Heart right ventricle (tissue), 16 donors: ENCODE data around the gene WDR45B. TPM values are rescaled to one million over a fixed set of nuclear protein-coding genes. Genes with fewer than 3 reads are reported as not detected.

Source experiments
- ATAC-seq, 8 donors: fragments of 200-7000 bp; cut with Tn5 transposase; one replicate each; pipeline ENCODE4 v1.9.1; 2020; ENCODE audit warnings: mild to moderate bottlenecking in 8 of 8, moderate library complexity in 8 of 8, moderate number of reproducible peaks in 1 of 8
- DNase-seq, 2 donors: peaks; one replicate each; pipeline ENCODE4 v3.0.0-alpha.2; 2020
- H3K27ac ChIP-seq, 10 donors: fragments of 200-600 bp; sonication (generic) in 2 of 10; one replicate each; pipeline versions ENCODE4 v1.5.0 to v1.8.0; 2020 to 2022; ENCODE audit warnings: mild to moderate bottlenecking in 3 of 10
- H3K27me3 ChIP-seq, 7 donors: fragments of 200-600 bp; one replicate each; pipeline ENCODE4 v1.8.0; 2021 to 2022; ENCODE audit warnings: mild to moderate bottlenecking in 2 of 7
- H3K36me3 ChIP-seq, 9 donors: fragments of 200-600 bp; sonication (generic) in 1 of 9; one replicate each; pipeline versions ENCODE4 v1.5.0 to v1.8.0; 2020 to 2022; ENCODE audit warnings: mild to moderate bottlenecking in 2 of 9
- H3K4me1 ChIP-seq, 9 donors: fragments of 200-600 bp; sonication (generic) in 1 of 9; one replicate each; pipeline versions ENCODE4 v1.5.0 to v1.8.0; 2020 to 2022; ENCODE audit warnings: mild to moderate bottlenecking in 4 of 9
- H3K4me3 ChIP-seq, 10 donors: fragments of 200-600 bp; sonication (generic) in 2 of 10; one replicate each; pipeline versions ENCODE4 v1.5.0 to v1.8.0; 2020 to 2022; ENCODE audit warnings: mild to moderate bottlenecking in 7 of 10, moderate library complexity in 2 of 10
- H3K9me3 ChIP-seq, 11 donors: fragments of 200-600 bp in 10 of 11; sonication (generic) in 2 of 11; one replicate each; pipeline versions ENCODE4 v1.5.0 to v1.8.0; 2013 to 2022; ENCODE audit warnings: mild to moderate bottlenecking in 2 of 11, control low read depth in 1 of 11, moderate library complexity in 1 of 11
- WGBS, 2 donors: extraction: QIAGEN DNeasy Blood & Tissue Kit; methylation state at CpG; one replicate each; pipeline ENCODE4 v1.1.7; 2013; ENCODE audit warnings: inconsistent platforms in 1 of 2; 5-methylcytosine and 5-hydroxymethylcytosine counted together
- intact Hi-C, 10 donors: fragments of 100-400 bp; cut with DNase I; formaldehyde crosslinking; loops; one replicate each; pipeline versions ENCODE4 v1.11.1 to v1.14.2; 2022
- polyA plus RNA-seq, 2 donors: library from polyadenylated mRNA; stranded (reverse); fragments of 200-250 nt; gene quantifications; one replicate each; pipeline ENCODE4 v1.2.3, GENCODE V29; 2013
- total RNA-seq, 10 donors: library from RNA; stranded (reverse); fragmentation: NEBNext Ultra II Directional in 3 of 10; extraction: Animal tissue kit (Norgen Biotek cat#: 25700) in 3 of 10; gene quantifications; one replicate each; pipeline versions ENCODE4 v1.2.1 to v1.2.4, GENCODE V29; 2021 to 2023
- TF ChIP-seq, protein P1 (sequence below), 9 donors: fragments of 200-600 bp; sonication (generic) in 2 of 9; IDR thresholded peaks; one replicate each; pipeline versions ENCODE4 v1.5.0 to v1.8.0; 2021 to 2022; ENCODE audit warnings: antibody characterized with exemption in 9 of 9, mild to moderate bottlenecking in 5 of 9, moderate library complexity in 1 of 9
- donor health status: Arrhythmogenic right ventricular cardiomyopathy.
- donor health status: ischemic (EF 13 %, LVEDD 7.1; RV severe dilation, severe dysfunction).
- donor health status: healthy with polysubstance abuse.
- donor health status: DM: no; HTN: yes; CAD: no.
- donor health status: DM: no; HTN: no; CAD: no.
- donor health status: ischemic (EF 25% LVEDD 6.9; RV normal size, moderate dysfunction).
- donor health status: ischemic (EF 25% LVEDD 5.7; RV mildly dilated, moderate dysfunction).
- donor health status: healthy.
- donor health status: DM: yes; HTN: yes; CAD: no.
- donor health status: Ischemic cardiomyopathy.
- donor health status: ischemic (EF 35%, LVEDD 5.7; RV mildly dilated, moderate dysfunction).
- donor health status: nonischemic (EF 11% LVEDD 7.7; RV severe dilation, severe dysfunction).
- donor health status: DM: yes; HTN: yes; CAD: no.
- donor health status: PGD.
- donor health status: ischemic (EF 29% LVEDD 5.4; RV normal size, mild dysfunction).
- donor health status: nonischemic (EF 23%, LVEDD 6.1; RV moderate dilation, normal function).

WDR45B gene
- total and polyA plus RNA-seq, 12 donors: 23.3 to 45.5 (median 39.7) TPM

GRCh38 chr17:82604532-82604931 is 43.7 kb downstream of the WDR45B start:
- no peak for ATAC-seq
- TF ChIP-seq, protein P1, sequence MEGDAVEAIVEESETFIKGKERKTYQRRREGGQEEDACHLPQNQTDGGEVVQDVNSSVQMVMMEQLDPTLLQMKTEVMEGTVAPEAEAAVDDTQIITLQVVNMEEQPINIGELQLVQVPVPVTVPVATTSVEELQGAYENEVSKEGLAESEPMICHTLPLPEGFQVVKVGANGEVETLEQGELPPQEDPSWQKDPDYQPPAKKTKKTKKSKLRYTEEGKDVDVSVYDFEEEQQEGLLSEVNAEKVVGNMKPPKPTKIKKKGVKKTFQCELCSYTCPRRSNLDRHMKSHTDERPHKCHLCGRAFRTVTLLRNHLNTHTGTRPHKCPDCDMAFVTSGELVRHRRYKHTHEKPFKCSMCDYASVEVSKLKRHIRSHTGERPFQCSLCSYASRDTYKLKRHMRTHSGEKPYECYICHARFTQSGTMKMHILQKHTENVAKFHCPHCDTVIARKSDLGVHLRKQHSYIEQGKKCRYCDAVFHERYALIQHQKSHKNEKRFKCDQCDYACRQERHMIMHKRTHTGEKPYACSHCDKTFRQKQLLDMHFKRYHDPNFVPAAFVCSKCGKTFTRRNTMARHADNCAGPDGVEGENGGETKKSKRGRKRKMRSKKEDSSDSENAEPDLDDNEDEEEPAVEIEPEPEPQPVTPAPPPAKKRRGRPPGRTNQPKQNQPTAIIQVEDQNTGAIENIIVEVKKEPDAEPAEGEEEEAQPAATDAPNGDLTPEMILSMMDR (IDR thresholded peaks at IDR 0.05): no peak
- intact Hi-C loops: loop anchor here in 1 of 10 donors (5.0 kb wide), 1 partner anchor 43 kb away; the partner anchor contains the start of gene WDR45B
- Histone ChIP-seq H3K27ac (peak overlapping the region in 4 of 10 donors; percentile 28 to 63 (median 56)), H3K9me3 (no peaks in the 10 kb centered on the region), H3K36me3 (peaks cover 0 to 82% (median 22%) of the 10 kb centered on the region in 9 donors), H3K4me3 (peak overlapping the region in 1 of 10 donors; percentile 29), H3K27me3 (no peaks in the 10 kb centered on the region), H3K4me1 (peaks cover 4 to 47% (median 29%) of the 10 kb centered on the region in 9 donors)
- WGBS, 2 donors: 96 to 98% methylated on average over 7 of the region's 7 CpGs
- DNase-seq: no peak

- Histone ChIP-seq H3K36me3 (peaks cover 0 to 83% (median 20%) of the 10 kb centered on the region in 9 donors), H3K27ac (peak overlapping the region in 5 of 10 donors; percentile 28 to 63 (median 56))
- 42 to 51% methylated on average over 18 of the region's 18 CpGs for WGBS, 2 donors
Measured at GRCh38 chr17:82603981-82604448, 44.2 kb downstream of the WDR45B start.

DNA sequence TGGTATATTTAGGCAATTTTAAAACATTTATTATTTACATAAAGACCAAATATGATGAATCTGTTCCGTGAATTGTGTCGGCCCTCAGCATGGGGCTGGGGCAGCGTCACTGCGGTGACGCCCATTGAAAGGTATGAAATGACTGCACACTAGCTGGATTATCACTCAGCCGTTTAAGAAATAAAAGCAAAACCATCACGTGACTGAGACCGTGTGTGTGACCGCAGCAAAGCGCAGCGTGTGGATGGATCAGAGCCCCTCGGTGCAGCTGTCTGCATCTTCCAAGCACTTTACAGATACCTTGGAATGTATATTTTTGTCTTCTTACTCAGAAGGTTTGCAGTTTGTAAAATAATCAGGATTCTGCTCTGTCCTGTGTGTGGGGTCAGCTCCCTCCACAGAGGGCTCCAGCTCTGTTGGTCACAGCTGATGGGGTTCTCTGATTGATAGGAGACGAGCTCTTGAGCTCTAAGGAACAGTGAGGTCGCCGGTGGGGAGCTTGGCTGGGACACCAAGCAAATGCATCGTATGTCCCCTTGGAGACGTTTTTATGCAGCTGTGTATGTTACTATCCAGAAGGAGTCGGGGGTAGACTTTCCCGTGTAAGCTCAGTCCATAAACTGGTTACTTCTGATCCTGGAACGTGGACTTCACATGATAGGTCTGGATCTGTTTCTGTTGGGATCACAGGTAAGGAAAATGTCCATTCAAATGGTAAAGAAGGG is 45.1 kb downstream of the WDR45B start:
- 86% methylated on average over 20 of the region's 20 CpGs for WGBS, 2 donors
- Histone ChIP-seq H3K27ac (peak overlapping the region in 5 of 10 donors; percentile 3 to 72 (median 56)), H3K36me3 (peaks cover 0 to 90% (median 20%) of the 10 kb centered on the region in 9 donors), H3K4me3 (peak overlapping the region in 1 of 10 donors; percentile 29), H3K4me1 (peaks cover 4 to 53% (median 39%) of the 10 kb centered on the region in 9 donors), H3K27me3 (no peaks in the 10 kb centered on the region), H3K9me3 (no peaks in the 10 kb centered on the region)
- no peak for DNase-seq
- intact Hi-C loops: loop anchor here in 1 of 10 donors (5.0 kb wide), 1 partner anchor 44 kb away; the partner anchor contains the start of gene WDR45B
- TF ChIP-seq, protein P1 (IDR thresholded peaks at IDR 0.05): no peak
- ATAC-seq: no peak

More at GRCh38 chr17:82603981-82604448, 44.2 kb downstream of the WDR45B start:
- ATAC-seq (peak; percentile 27 to 78 (median 63)), DNase-seq (peak in 1 of 2 donors; percentile 76)
- peaks cover 4 to 52% (median 31%) of the 10 kb centered on the region in 9 donors for H3K4me1 ChIP-seq
- TF ChIP-seq, protein P1 (IDR thresholded peaks at IDR 0.05): no peak
- no peaks in the 10 kb centered on the region for H3K27me3 ChIP-seq
- no peaks in the 10 kb centered on the region for H3K9me3 ChIP-seq
- intact Hi-C loops: loop anchor here in 1 of 10 donors (5.0 kb wide), 1 partner anchor 43 kb away; the partner anchor contains the start of gene WDR45B
- H3K4me3 ChIP-seq: peak overlapping the region in 3 of 10 donors; percentile 9 to 29 (median 23)

DNA sequence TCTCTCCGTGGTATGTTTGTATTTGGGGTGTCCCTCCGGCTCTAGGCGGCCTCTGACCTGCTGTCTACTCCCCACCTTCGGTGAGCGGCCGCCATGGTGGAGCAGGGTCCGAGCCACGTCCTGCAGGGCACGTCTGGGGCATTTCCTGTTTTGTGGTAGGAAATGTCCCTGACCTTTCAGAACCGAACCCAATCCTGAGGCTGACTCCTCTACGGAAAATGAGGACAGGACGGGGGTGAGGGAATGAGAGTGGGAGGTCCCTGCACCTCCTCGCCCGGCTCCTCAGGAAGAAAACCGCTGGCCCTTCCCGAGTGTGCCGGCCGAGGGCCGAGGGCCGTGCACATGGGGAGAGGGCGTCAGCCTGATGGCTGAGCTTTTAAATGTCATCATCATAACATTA is 45.8 kb downstream of the WDR45B start:
- no peak for DNase-seq
- WGBS, 2 donors: 72 to 75% methylated on average over 21 of the region's 21 CpGs
- Histone ChIP-seq H3K4me1 (peaks cover 4 to 53% (median 39%) of the 10 kb centered on the region in 9 donors), H3K9me3 (no peaks in the 10 kb centered on the region), H3K4me3 (peak overlapping the region in 1 of 10 donors; percentile 3), H3K27ac (peak overlapping the region in 5 of 10 donors; percentile 3 to 72 (median 51)), H3K27me3 (no peaks in the 10 kb centered on the region), H3K36me3 (peaks cover 0 to 90% (median 20%) of the 10 kb centered on the region in 9 donors)
- TF ChIP-seq, protein P1 (IDR thresholded peaks at IDR 0.05): no peak
- intact Hi-C loops: loop anchor here in 1 of 10 donors (5.0 kb wide), 1 partner anchor 45 kb away; the partner anchor contains the start of gene WDR45B
- no peak for ATAC-seq
